ENCODE results near the gene CYB5R4.

The CYB5R4 gene

GRCh38 chr6:83862776-83863471 lies 3.4 kb downstream of the CYB5R4 start:
- H3K9me2 ChIP-seq (replicated peaks; ENCODE audit: control insufficient read depth, low read length), result no peaks in the 10 kb centered on the region
- H3K9me3 ChIP-seq (ENCODE audit: control insufficient read depth, insufficient read depth, low read length), result peaks cover 19% of the 10 kb centered on the region
- no peaks in the 10 kb centered on the region for H3F3A ChIP-seq (ENCODE audit: control insufficient read depth, insufficient read depth)
- no peak overlapping the region for H3K27ac ChIP-seq (ENCODE audit: low read depth, low read length)
- no peak overlapping the region for H3K4me2 ChIP-seq (ENCODE audit: low read length)
- no peaks in the 10 kb centered on the region for H4K20me1 ChIP-seq (ENCODE audit: control insufficient read depth, insufficient read depth, low read depth, low read length)
- H3K4me3 ChIP-seq (ENCODE audit: low read length), result no peak overlapping the region
- H3K79me2 ChIP-seq (ENCODE audit: control insufficient read depth, low read length), result peaks cover 72% of the 10 kb centered on the region
- peaks cover 26% of the 10 kb centered on the region for H3K4me1 ChIP-seq (ENCODE audit: control insufficient read depth, low read length)
- H3K36me3 ChIP-seq (ENCODE audit: control insufficient read depth, low read length), result peaks cover 55% of the 10 kb centered on the region
- no peaks in the 10 kb centered on the region; the same call in 1 of the 2 replicates for H3K27me3 ChIP-seq (ENCODE audit: control insufficient read depth, low read length)
- TF ChIP-seq EZH2phosphoT487 (IDR thresholded peaks at IDR 0.05; ENCODE audit: borderline replicate concordance, low read length), result no peak
- no peak for TF ChIP-seq CTCF (IDR thresholded peaks at IDR 0.05; ENCODE audit: low read depth, low read length, poor library complexity, severe bottlenecking)

GRCh38 chr6:83867043-83867442 lies 7.6 kb downstream of the CYB5R4 start:
- peaks cover 21% of the 10 kb centered on the region for H3K9me3 ChIP-seq (ENCODE audit: control insufficient read depth, insufficient read depth, low read length)
- H3K4me3 ChIP-seq (ENCODE audit: low read length), result no peak overlapping the region
- H4K20me1 ChIP-seq (ENCODE audit: control insufficient read depth, insufficient read depth, low read depth, low read length), result no peaks in the 10 kb centered on the region
- H3K36me3 ChIP-seq (ENCODE audit: control insufficient read depth, low read length), result peaks cover 71% of the 10 kb centered on the region
- TF ChIP-seq CTCF (IDR thresholded peaks at IDR 0.05; ENCODE audit: low read depth, low read length, poor library complexity, severe bottlenecking), result no peak
- no peak for TF ChIP-seq EZH2phosphoT487 (IDR thresholded peaks at IDR 0.05; ENCODE audit: borderline replicate concordance, low read length)
- H3K27me3 ChIP-seq (ENCODE audit: control insufficient read depth, low read length), result no peaks in the 10 kb centered on the region
- H3F3A ChIP-seq (ENCODE audit: control insufficient read depth, insufficient read depth), result 0 out of 2 replicates have a peak, but pooled peaks cover 2% of the 10 kb centered on the region
- no peaks in the 10 kb centered on the region for H3K9me2 ChIP-seq (replicated peaks; ENCODE audit: control insufficient read depth, low read length)
- H3K4me1 ChIP-seq (ENCODE audit: control insufficient read depth, low read length), result peaks cover 5% of the 10 kb centered on the region; the same call in 1 of the 2 replicates
- H3K79me2 ChIP-seq (ENCODE audit: control insufficient read depth, low read length), result peaks cover 71% of the 10 kb centered on the region
- no peak overlapping the region for H3K27ac ChIP-seq (ENCODE audit: low read depth, low read length)
- H3K4me2 ChIP-seq (ENCODE audit: low read length), result no peak overlapping the region

GRCh38 chr6:83867527-83868161 lies 8.2 kb downstream of the CYB5R4 start:
- TF ChIP-seq EZH2phosphoT487 (IDR thresholded peaks at IDR 0.05; ENCODE audit: borderline replicate concordance, low read length) (no peak), CTCF (IDR thresholded peaks at IDR 0.05; ENCODE audit: low read depth, low read length, poor library complexity, severe bottlenecking) (no peak)
- no peaks in the 10 kb centered on the region for H3K4me1 ChIP-seq (ENCODE audit: control insufficient read depth, low read length)
- 0 out of 2 replicates have a peak, but pooled peaks cover 2% of the 10 kb centered on the region for H3F3A ChIP-seq (ENCODE audit: control insufficient read depth, insufficient read depth)
- H3K9me3 ChIP-seq (ENCODE audit: control insufficient read depth, insufficient read depth, low read length), result peaks cover 21% of the 10 kb centered on the region
- H3K4me2 ChIP-seq (ENCODE audit: low read length), result no peak overlapping the region
- no peaks in the 10 kb centered on the region for H3K27me3 ChIP-seq (ENCODE audit: control insufficient read depth, low read length)
- H4K20me1 ChIP-seq (ENCODE audit: control insufficient read depth, insufficient read depth, low read depth, low read length), result no peaks in the 10 kb centered on the region
- H3K27ac ChIP-seq (ENCODE audit: low read depth, low read length), result no peak overlapping the region
- H3K9me2 ChIP-seq (replicated peaks; ENCODE audit: control insufficient read depth, low read length), result no peaks in the 10 kb centered on the region
- H3K36me3 ChIP-seq (ENCODE audit: control insufficient read depth, low read length), result peaks cover 66% of the 10 kb centered on the region
- peaks cover 71% of the 10 kb centered on the region for H3K79me2 ChIP-seq (ENCODE audit: control insufficient read depth, low read length)
- no peak overlapping the region for H3K4me3 ChIP-seq (ENCODE audit: low read length)

All from DOHH2 (cell line).